HG03135 (cell line): Measurements from ENCODE around the gene RRH.
A peak's percentile ranks its signal among the peaks of the same experiment; 100 is the strongest.
"Not testable (repeated sequence)": the region's sequence is repeated elsewhere in the genome, so short reads cannot be mapped to it uniquely, and the experiment has no call there.

Experiments
- ATAC-seq: cut with Tn5 transposase; IDR thresholded peaks from one replicate; pipeline ENCODE4 v1.9.1; 2021; ENCODE audit warnings: mild to moderate bottlenecking, moderate library complexity; ENCODE audit not compliant: unreplicated experiment

RRH gene, protein sequence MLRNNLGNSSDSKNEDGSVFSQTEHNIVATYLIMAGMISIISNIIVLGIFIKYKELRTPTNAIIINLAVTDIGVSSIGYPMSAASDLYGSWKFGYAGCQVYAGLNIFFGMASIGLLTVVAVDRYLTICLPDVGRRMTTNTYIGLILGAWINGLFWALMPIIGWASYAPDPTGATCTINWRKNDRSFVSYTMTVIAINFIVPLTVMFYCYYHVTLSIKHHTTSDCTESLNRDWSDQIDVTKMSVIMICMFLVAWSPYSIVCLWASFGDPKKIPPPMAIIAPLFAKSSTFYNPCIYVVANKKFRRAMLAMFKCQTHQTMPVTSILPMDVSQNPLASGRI

DNA sequence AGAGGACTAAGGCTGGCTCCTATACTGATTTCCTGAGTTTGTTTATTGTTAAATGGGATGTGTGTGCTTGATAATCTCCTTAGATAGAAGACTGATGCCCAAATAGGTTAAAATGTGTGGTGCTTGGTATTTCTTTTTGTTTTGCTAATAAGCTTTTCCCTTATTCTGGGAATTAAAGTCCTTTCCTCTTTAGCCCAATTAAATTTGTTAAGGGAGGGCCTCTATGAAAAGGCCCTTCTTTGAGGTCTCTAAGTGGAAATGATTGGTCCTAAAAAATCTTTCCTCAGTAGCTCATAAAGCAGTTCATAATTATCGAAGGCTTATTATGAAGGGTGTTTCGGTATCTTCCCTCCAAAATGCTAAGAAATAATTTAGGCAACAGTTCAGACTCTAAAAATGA lies at the start of gene RRH:
RRH (plus strand) TSS at position 301 of the 400 bp plus-strand sequence; CDS start at position 357, 56 bp downstream.
- ATAC-seq, result no peak

DNA sequence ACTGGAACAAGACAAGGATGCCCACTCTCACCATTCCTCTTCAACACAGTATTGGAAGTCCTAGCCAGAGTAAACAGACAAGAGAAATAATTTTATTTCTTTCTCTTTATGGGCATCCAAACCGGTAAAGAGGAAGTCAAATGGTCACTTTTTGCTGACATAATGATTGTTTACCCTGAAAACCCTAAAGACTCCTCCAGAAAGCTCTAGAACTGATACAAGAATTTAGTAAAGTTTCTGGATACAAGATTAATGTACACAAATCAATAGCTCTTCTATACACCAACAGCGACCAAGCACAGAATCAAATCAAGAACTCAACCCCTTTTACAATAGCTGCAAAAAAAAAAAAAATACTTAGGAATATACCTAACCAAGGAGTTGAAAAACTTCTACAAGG lies 45.7 kb upstream of the RRH start:
- not testable (repeated sequence) for ATAC-seq

DNA sequence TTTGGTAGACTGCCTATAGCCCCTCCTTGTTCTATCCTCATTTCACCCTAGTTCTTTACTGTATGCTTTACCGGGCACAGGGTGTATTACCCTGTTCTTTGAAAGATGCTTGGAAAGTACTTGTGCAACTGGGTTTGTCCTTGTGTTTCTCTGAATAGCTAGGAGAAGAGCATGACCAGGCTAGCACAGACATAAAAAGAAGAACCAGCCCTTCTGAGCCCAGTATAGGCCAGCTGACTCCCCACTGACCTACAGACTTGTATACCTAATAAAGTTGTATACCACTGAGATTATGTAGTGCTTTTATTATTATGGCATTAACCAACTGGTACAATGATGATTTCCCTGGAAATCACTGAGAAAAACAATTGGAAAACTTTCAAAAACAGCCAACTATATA lies 40.9 kb upstream of the RRH start:
- no peak for ATAC-seq

DNA sequence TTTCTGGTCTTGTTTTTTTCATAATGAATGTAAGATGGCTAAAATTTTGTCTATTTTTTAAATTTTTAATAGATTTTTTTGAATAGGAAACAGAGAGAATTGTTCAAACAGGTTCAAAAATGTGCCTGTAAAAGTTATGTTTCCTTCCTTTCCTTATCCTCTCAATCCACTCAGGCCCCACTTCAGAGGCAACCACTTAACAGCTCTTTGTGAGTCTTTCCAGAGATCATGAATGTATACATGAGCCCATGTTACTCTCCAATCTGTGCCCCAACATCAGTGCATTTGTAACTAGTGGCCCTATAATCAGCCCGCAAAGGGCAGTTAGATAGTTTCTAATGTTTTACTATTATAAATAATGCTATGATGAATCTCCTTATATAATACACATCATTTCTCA lies 40.0 kb upstream of the RRH start:
- no peak for ATAC-seq

DNA sequence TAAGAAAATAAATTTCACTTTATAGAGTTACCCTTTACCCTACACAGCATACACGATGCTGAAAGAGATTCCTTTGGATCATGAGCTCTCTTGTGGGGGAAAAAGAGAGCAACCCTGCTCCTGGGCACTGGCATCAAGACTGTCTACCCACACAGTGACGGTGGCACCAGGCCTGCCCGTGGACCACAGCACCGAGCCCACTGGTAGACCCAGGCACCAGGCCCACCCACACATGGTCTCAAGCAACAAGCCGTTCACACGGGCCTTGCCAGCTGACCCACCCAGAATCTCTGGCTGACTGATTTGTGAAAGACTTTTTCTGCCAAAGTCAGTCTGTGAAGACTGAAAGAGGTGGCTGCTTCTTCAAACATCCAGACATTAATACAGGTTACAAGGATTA lies 32.7 kb upstream of the RRH start:
- no peak for ATAC-seq

DNA sequence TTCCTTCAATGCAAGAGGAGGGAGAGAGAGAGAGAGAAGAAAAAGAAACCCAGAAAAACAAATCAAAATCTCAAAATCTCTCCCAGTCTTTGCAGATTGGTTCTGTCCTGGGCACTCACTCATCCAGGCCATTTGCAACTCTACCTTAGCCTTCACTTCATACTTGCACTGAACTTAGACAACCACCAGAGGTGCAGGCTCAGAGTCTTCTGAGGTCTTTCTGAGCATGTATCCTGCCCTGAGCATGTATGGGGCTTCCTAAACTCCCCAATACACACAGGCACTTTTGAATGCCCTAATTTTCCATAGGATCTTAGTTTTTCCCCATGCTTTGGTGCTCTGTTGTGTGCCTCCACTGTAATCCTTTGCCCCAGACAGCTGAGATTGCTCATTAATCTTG lies 28.9 kb upstream of the RRH start:
- no peak for ATAC-seq

DNA sequence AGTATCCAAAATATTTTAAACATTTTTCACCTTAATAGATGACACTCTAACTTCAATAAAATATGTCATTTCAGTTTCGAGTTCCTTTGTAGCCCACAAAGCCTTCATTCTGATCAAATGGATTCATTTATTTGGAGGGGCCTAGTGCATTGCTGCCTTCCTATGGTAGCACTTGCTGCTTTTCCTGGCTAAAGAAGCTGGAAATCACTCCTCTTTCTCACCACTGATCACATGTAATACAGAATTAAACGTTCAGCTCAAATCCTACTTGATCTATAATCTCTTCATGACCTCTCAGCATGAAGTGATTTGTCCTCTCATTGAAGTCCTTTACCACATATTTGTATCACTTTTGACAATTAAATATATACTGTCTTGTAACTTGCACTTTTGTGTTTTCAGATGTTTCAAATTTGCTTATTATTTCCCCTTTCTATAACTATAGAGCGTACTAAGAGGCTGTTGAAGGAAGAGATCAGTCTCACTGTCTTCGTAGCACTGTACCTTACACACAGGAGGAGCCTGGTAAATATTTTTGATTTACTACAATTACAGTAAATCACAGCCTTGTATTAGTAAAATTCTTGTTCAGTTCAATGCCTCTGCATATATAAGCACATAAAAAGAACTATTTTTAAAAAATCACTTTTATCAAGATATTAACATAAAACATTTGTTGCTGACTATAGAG lies 26.5 kb upstream of the RRH start:
- no peak for ATAC-seq

DNA sequence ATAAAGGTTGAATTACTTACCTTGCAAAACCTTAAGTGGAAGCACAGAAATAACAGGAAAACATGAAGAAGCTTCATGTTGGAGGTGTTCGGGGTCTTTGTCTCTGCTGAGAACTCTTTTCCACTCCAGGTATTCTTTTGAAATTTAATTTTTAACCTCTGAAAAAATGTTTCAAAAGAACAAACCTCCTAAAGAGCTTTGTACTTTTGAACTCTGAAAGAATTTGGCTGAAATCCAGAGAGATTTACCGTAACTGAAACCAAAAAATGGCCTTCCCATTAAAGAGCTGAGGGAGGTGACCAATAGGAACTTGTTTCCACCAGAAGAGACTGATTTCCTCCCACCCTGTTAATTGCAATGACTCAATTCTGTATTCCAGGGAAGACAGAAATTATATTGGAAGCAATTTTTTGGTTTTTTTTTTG lies 25.9 kb upstream of the RRH start, which contains the start of gene CFI:
CFI (minus strand) TSS at position 105 of the 425 bp plus-strand sequence; CDS start at position 77, 28 bp downstream.
- ATAC-seq, result no peak

DNA sequence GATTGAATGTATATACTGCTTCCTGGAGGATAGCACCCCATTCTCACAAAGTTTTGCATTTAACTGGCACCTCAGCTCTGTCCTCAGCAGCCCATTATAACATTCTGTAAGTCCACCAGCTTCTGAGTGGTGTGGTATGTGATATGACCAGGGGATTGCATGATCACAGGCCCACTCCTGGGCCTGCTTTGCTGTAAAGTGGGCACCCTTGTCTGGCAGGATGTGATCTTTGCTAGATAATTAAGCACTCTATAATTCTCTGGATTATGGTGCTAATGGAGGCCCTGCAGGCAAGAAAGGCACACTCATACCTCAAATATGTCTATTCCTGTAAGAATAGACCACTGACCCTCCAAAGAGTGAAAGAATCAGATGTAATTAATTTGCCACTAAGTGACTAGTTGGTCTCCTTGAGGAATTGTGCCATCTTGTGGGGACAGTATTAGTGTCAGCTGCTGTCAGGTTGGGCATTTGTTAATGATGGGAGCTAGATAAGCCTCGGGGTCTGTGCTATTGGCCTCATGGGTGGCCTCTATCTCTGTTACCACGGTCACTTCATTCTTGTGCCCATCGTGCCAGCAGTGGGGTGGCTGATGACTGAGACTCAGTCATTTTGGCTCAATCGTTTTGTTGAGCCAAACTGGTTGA lies 23.7 kb upstream of the RRH start:
- ATAC-seq, result peak; percentile 77

DNA sequence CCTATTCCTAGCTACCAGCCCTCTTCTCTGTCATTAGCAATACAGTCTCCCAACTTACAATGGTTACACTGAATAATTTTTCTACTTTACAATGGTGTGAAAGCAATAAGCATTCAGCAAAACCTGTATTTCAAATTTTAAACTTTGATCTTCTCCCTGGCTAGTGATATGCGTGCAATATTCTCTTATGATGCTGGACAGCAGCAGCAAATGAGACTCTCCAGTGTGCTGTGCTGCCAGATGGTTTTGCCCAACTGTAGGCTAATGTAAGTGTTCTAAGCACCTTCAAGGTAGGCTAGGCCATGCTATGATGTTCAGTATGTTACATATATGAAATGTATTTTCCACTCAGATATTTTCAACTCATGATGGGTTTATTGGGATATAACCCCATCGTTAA lies 18.1 kb upstream of the RRH start:
- no peak for ATAC-seq

DNA sequence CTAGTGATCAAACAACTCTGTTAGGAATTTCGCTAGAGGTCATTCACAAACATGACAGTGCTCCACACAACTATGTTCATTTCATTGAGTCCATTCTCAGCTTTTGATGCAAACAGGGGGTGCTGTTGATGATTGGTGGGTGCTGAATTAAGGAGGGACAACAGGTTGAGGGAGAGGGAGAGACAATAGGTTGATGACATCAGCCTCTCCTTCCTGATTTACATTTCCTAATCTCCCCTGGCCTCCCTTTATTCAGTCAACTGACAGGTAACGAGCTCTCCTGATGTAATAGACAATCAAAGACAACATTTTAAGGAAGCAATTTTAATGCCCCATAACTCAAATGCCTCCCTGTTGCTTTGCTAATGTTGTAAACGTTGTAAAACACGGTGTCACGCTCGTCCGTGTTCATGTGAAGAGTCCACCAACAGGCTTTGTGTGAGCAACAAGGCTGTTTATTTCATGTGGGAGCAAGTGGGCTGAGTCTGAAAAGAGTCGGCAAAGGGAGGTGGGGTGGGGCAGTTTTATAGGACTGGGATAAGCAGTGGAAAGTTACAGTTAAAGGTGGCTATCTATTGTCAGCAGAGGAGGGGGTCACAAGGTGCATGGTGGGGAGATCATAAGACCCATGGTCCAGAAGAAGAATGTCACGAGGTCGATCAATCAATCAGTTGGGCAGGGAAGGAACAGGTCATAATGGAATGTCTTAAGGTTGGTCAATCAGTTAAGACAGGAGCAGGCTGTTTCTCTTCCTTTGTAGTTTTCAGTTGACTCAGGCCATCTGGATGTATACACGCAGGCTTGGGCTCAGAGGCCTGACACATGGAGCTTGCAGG lies 17.0 kb upstream of the RRH start:
- ATAC-seq, result no peak

DNA sequence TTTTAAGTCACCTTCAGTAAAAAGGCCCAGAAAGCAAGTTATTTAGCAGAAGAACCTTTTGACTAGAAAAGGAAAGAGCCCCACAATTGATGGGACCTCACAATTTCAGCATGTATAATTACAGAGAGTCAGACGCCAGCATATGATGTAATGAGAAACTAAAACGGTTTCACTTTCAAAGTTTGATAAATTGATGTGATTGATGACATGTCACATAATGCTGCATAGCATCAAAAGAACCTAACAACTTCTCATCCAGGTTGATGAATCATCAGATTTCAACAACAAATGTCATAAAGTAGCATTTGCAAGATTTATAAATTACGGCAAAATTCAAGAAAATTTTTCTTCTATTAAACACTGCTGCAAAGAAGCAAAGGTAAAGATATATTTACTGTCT lies 16.1 kb upstream of the RRH start:
- no peak for ATAC-seq

DNA sequence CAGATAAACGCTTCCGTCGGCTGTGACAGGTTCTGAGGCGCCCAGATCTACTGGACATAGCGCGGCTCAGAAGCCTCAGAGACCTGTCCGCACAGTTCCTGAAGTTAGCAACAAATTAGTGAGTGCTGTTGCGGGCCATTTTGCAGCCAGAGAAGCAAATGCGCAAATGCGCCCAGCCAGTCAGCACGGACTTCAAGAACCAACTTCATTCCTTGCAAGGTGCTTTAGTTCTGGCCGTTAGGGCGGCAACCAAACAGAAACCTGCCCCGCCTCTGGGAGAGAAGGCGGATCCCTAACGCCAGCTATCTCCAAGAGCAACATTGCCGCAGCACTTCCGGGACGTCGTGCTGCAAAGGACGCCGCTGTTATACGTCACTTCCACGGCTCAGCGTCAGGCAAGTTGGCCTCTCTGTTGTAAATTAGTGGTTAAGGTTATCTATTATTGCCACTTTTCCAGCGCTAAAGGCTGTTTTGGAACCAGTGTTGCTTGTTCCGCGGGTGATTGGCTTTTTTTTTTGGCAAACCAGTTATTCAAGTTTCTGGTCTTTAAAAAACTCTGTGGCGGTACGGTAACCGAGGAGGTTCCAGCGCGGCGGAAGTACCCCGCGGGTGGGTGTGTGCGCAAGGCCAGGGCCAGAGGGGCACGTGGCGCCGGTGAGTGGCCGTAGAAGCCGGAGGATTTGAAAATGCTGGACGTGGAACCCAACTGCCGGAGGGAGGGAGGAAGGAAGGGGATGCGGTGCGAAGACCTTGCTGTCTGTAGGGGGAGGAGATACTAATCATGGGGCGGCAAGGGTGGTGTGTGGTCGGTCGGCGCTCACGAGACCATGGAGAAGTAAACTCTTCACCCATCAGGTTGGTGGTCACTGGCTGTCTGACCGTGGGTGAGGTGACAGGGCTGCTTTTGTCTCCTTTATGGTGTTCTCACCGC lies 12.4 kb upstream of the RRH start, which contains the start of gene GAR1:
GAR1 (plus strand) TSS at position 612 of the 931 bp plus-strand sequence. CDS start 403 bp downstream, outside the sequence.
- ATAC-seq, result peak; percentile 99

DNA sequence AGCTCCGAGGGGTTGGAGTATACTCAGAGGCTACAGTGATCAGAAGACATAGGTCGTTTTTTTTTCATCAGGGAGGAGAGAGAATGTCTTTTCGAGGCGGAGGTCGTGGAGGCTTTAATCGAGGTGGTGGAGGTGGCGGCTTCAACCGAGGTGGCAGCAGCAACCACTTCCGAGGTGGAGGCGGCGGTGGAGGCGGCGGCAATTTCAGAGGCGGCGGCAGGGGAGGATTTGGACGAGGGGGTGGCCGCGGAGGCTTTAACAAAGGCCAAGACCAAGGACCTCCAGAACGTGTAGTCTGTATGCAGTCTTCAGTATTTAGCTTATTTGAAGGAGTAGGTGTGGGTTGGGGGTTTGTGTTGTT lies 11.7 kb upstream of the RRH start:
- ATAC-seq, result no peak

DNA sequence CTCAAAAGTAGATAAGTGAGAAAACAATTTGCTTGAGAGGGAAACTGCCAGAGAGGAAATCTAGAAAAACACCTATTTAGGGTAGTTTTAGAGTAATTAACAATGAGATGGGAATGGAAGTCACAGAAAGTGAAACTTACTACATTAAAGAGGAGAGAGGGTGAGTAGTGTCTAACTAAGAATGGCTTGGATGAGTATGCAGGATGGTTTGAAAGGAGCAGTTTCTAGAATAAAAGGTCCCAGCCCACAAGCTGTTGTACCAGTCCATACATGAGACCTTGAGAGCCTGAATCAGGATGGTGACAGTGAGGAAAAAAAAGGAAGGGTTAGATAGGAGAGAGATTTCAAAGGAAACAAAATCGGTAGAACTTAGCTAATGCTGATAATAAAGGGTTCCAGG lies 10.9 kb upstream of the RRH start:
- no peak for ATAC-seq

DNA sequence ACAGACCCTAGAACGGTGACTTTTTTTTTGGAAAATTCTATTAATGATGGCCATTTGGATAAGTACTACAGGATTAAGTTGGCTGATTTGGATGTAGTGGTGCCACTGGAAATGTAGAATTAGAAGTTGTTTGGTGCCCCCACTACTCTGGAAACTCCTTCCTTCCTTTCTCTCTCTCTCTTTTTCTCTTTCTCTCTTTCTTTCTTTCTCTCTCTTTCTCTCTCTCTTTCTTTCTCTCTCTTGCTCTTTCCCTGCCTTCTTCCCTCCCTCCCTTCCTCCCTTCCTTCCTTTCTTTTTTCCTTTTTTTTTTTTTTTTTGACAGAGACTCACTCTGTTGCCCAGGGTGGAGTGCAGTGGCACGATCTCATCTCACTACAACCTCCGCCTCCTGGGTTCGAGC lies 9.5 kb upstream of the RRH start:
- no peak for ATAC-seq

DNA sequence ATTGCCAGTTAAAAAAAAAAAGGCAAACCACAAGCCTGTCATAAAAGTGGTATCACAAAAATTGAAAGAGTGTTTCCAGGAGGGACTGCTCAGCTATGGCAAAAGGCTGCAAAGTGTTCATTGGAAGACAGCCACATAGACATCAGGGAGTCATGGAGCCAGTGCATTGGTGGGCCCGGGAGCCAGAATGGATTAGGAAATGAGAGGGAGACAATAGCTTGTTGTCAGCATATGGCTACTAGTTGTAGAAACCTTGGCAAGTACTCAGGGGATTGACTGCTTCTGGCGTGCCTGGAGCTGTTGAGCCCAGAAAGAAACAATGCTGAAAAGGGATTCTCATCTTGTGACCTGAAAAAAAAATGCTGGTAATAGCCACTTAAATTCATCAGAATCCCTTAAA lies 7.2 kb upstream of the RRH start:
- ATAC-seq, result no peak

DNA sequence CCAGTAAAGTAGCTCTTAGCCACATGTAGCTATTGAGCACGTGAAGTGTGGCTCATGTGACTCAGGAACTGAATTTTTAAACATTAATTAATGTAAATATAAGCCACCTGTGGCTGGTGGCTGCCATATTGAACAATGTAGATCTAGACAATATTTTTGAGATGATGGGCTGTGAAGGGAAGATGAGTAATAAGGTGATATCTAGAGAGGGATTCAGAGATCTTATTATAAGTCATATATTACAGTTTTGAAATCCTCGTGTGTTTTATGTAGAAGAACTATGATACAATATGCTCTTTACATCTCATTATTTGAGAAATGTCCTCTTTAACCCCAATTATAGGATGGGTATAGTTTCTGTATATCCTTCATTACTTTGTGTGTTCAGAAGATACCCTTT lies 6.6 kb upstream of the RRH start:
- no peak for ATAC-seq

DNA sequence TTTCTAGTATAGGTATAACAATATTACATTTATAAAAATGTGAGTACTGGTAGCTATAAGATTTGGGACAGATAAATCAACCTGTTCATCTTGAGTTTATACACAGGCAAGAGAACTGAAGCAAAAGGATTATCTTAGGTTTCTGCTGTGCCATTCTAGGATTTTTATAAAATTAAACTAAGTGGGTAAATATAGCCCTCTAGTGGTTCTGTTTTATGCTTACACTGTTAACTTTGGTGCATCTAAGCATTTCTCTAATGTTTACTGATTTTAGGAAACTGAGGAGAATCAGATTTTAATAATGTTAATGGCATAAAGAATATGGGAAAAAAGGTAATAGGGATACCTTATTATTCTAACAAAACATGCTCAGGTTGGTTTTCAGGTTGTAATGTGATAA lies 1.1 kb upstream of the RRH start:
- no peak for ATAC-seq

DNA sequence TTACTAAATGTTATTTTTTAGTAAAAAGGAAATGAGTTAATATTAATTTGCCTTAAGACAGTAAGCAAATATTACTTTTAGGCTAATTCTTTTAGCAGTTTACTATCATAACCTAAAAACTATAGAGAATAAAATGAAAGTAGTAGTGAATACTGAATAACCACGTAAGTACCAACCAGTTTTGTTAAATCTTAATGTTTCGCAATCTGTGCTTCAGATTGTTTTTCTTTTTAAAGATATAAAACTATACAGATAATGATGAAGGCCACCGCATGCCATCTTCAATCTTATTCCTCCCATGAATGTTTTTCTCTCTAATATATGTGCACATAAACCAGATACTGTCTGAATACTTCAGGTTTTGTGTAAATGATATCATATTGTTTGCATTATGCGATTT lies 6.0 kb downstream of the RRH start:
- ATAC-seq, result no peak
